HG02981 (cell line): ENCODE results near the gene SP140L.
"Not testable (repeated sequence)": the region's sequence is repeated elsewhere in the genome, so short reads cannot be mapped to it uniquely, and the experiment has no call there.

Experiments
- ATAC-seq: cut with Tn5 transposase; IDR thresholded peaks from one replicate; pipeline ENCODE4 v1.9.1; 2021; ENCODE audit warnings: mild to moderate bottlenecking, moderate library complexity; ENCODE audit not compliant: unreplicated experiment

The SP140L gene

DNA sequence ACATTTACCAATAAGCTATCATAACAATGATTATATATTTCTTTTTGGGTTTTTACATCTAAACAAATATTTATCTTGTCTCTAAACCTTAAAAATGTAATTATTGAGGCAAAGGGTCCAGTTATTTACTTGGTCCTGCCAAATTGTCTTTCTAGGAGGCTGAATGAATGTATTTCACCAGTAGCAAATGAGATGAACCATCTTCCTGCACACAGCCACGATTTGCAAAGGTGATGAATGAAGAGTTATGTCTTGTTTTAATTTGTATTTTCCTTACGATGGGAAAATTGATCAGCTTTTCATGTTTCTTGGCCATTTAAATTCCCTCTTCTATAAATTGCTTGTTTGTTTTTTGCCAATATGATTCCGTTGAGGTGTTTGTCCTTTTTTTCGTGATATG, 90.4 kb downstream of the SP140L start:
- ATAC-seq = no peak

DNA sequence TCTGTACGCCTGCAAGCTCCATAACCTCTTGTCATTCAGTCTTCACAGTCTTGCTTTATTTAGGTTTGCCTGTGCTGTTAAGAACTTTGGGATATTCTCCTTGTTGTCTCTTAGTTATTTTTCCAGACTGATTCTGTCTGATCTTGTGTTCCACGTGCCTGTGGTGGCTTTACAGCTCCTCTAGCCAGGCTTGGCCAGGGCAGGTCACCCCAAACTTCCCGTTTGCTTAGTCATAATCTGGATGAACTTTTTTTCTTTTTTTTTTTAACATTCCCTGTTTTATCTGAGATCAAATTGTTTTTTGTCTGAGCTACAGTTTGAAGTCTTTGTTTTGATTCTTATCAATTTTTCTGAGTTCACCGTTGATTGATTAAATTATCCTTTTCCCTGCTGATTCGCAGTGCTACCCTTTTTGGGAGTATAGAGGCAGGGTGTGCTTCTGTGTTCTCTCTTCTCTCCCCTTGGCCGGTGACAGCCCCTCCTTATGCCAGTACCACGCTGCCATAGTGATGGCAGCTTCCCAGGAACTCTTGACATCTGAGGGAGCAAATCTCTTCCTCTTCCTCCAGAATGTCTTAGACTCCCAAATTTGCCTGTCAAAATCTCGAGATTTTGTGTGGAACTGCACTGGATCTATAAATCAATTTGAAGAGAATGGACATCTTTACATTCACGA, 91.5 kb downstream of the SP140L start:
- ATAC-seq = no peak

DNA sequence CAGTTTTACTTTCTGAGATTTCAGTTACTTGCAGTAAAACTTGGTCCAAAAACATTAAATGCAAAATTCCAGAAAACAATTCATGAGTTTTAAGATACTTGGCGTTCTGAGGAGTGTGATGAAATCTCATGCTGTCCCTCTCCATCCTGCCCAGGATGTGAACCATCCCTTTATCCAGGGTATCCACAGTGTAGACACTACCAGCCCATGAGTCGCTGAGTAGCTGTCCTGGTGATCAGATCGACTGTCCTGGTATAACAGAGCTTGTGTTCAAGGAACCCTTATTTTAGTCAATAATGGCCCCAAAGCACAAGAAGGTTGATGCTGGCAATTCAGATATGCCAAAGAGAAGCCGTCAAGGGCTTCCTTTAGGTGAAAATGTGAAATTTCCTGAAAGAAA, 92.2 kb downstream of the SP140L start:
- ATAC-seq = no peak

DNA sequence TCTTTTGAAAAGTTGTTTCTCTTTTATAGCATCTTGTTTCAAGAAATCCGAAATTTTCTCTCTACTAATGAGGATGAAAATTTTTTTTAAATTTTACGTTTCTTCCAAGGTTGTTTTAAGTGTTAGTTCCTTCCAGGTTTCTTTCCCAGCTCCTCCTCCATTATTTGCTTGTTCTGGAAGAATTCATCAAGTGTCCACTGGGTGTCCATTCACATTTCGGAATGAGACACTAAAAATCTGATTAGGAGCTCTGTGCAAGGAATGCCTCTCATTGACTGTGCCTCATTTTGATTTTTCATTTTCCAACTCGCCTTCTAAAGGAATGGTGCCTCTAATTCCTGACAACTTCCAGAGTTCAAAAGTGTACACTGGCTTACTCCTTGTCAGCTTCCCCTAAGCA, 95.2 kb downstream of the SP140L start:
- no peak for ATAC-seq

- no peak for ATAC-seq
Measured at GRCh38 chr2:230423851-230424458, 97.0 kb downstream of the SP140L start.

DNA sequence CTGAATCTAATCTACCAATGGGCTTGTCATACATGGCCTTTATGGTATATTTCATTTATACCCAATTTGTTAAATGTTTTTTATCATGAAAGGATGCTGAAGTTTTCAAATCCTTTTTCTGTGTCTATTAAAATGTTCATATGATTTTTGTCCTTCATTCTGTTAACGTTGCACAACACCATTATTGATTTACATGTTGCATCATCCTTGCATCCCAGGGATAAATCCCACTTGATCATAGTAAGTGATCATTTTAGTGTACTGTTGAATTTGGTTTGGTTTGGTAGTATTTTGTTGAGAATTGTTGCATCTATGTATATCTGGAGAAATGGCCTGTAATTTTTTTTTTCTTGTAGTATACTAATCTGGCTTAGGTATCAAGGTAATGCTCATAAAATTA, 98.4 kb downstream of the SP140L start:
- no peak for ATAC-seq

- no peak for ATAC-seq
Measured at GRCh38 chr2:230429513-230429912, 102.5 kb downstream of the SP140L start.

DNA sequence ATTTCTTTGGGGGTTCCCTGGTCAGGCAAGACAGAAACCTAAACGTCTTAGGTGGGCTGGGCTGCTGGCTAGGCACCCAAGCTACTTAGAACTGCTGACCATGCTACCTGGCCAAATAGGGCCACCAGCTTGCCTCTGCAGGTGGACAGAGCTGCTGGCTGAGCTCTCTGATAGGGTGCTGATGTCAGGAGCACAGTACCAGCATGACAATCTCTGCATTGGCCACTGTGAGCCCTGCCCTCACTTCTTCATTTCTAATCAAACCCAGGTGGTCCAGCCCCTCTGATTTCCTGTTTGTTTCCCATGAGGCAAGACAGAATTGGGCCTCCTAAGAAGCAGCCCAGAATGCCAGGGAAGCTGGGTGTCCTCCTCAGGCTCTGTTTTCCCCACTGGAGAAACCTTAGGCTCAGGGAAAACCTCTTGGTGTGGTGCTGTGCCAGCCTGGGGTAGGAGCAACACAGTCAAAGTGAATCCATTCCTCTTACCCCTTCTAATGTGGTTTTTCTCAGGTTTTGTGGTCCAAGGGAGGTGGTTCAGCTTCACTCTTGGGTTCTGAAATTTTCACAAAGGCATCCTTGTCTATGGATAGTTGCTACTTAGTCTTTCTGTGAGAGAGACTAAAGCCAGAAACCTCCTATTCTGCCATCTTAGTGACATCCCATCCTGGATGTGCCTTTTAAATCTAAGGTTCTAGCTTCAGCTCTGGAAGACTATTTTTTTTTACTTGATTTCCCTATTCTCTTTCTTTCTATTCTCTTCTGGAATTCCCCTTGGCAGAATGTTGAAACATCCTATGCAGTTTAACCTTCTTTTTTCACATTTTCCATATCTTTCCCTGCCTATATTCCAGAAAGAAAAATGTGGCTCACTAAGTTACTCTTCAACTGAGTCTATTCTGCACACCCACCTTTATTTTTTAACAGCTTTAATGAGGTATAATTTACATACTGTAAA, 104.2 kb downstream of the SP140L start:
- no peak for ATAC-seq

- ATAC-seq = no peak
Measured at GRCh38 chr2:230434677-230435324, 107.8 kb downstream of the SP140L start.

GRCh38 chr2:230435431-230435830, 108.4 kb downstream of the SP140L start:
- ATAC-seq = no peak

DNA sequence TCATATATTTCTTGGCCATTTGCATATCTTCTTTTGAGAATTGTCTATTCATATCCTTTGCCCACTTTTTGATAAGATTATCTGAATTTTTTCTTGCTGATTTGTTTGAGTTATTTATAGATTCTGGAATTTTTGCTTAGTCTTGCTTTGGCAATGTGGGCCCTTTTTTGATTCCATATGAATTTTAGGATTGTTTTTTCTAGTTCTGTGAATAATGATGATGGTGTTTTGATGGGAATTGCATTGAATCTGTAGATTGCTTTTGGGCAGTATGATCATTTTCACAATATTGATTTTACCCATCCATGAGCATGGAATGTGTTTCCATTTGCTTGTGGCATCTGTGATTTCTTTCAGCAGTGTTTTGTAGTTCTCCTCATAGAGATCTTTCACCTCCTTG, 112.1 kb downstream of the SP140L start:
- ATAC-seq = not testable (repeated sequence)

- ATAC-seq = no peak
Measured at GRCh38 chr2:230439590-230439989, 112.6 kb downstream of the SP140L start.

DNA sequence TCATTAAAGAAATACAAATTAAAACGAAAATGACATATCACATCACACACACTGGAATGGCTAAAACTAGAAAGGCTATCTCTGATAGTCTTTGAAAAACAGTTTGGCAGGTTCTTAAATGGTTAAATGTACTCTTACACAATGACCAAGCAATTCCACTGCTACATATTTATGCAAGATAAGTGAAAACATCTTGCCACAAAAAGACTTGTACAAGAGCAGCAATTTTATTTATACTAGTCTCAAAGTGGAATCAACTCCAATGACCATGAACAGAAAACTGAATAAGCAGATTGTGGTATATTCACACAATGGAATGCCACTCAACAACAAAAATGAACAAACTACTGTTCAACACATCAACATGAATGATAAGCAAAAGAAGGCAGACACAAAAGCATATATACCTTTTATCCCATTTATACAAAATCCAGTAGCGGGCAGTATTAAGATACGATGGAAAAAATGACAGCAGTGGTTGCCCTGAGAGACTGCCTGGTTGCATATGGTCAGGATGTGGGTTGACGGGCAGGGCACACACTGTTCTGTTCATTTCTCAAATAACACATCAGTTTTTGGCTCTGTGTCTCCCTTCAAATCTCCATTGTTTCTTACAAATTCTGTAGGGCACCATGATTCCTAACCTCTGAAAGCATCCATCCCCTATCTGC, 114.4 kb downstream of the SP140L start:
- ATAC-seq = peak; percentile 55

GRCh38 chr2:230443541-230443940, 116.5 kb downstream of the SP140L start:
- ATAC-seq = no peak

DNA sequence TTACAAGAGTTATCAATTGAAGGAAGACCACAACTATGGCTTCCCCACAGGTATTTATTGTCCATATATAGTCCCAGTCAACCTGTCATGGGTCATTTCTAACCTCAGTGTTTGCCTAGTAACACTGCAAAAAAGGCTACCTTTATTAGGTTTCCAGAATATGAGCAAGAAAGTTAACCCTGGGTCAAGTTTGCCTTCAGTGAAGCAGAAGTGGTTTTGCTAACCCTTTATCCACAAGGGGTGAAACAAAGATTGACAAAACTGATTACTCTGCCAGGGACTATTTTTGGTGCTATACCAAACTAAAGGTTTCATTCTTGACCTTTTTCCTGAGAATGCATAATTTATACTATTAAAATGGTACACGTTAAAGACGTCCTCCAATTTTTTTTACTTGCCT, 117.8 kb downstream of the SP140L start:
- peak; percentile 19 for ATAC-seq

- ATAC-seq = no peak
Measured at GRCh38 chr2:230447036-230447435, 120.0 kb downstream of the SP140L start.

DNA sequence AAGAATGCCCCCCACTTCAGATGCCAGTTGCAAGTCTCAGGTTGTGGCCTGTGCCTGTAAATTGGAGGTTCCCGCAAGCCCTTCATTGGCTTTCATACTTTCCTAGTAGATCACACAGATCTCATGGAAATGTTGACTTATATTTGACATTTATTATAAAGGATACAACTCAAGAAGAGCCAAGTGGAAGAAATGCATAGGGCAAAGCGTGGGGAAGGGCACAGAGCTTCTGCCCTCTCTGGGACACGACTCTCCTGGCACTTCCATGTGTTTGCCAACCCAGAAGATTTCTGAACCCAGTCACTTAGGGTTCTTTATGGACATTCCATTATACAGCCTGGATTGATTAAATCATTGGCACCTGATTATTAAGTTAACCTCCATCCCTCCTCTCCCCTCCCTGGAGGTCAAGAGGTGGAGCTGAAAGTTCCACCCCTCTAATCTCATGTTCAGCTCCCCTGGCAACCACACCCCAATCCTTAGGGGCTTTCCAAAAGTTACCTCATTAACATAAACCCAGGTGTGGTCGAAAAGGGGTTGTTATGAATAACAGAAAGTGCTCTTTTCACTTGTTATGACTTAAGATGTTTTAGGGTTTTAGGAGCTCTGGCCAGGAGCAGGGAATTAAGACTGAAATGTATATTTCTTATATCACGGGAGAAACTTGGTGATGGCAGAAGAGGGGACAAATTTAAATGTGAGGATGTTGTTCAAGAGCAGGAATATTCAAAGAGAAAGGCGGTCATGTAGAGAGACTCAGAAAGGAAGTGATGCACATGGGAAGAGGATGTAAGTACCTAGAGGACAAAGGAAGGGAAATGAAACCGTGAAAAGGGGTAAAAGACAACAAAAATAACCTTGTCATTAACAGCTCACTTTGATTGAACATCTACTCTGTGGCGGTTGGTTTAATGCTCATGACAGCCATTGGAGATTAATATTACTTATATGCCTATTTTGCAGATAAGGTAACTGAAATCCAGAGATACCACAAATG, 120.8 kb downstream of the SP140L start:
- ATAC-seq = peak; percentile 81

- no peak for ATAC-seq
Measured at GRCh38 chr2:230449901-230450467, 123.0 kb downstream of the SP140L start.

DNA sequence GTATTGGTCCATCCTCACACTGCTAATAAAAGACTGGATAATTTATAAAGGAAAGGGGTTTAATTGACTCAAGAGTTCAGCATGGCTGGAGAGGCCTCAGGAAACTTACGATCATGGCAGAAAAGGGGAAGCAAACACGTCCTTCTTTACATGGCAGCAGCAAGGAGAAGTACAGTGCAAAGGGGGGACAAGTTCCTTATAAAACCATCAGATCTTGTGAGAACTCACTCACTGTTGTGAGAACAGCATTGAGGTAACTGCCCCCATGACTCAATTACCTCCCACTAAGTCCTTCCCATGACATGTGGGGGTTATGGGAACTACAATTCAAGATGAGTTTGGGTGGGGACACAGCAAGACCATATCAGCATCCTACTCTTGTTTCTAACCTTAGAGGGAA, 126.0 kb downstream of the SP140L start:
- no peak for ATAC-seq
